Psoas muscle (tissue), 8 donors: ENCODE data around the gene LAMB4. TPM values are rescaled to one million over a fixed set of nuclear protein-coding genes. Genes with fewer than 3 reads are reported as not detected.

Source experiments
- ATAC-seq, 4 donors: fragments of 200-7000 bp; cut with Tn5 transposase; one replicate each; pipeline ENCODE4 v1.9.1; 2020; ENCODE audit warnings: moderate library complexity in 3 of 4, mild to moderate bottlenecking in 2 of 4
- DNase-seq, 2 donors: peaks; one replicate each; pipeline ENCODE4 v3.0.0-alpha.2; 2020
- H3K27ac ChIP-seq: fragments of 200-600 bp; one replicate; pipeline ENCODE4 v1.8.0; 2022
- H3K27me3 ChIP-seq, 3 donors: fragments of 200-600 bp in 1 of 3; one replicate each; pipeline versions ENCODE4 v1.6.1 to v1.8.0; 2013 to 2022; ENCODE audit warnings: low read length in 2 of 3, mild to moderate bottlenecking in 2 of 3, moderate library complexity in 1 of 3; ENCODE audit not compliant: insufficient read depth in 3 of 3
- H3K36me3 ChIP-seq, 2 donors: fragments of 200-600 bp in 1 of 2; one replicate each; pipeline versions ENCODE4 v1.6.1 to v1.8.0; 2013 to 2022; ENCODE audit warnings: low read depth in 1 of 2, mild to moderate bottlenecking in 1 of 2, moderate library complexity in 1 of 2; ENCODE audit not compliant: insufficient read depth in 1 of 2
- H3K4me1 ChIP-seq: fragments of 200-600 bp; one replicate; pipeline ENCODE4 v1.8.0; 2022
- H3K4me3 ChIP-seq: fragments of 200-600 bp; one replicate; pipeline ENCODE4 v1.8.0; 2022; ENCODE audit warnings: mild to moderate bottlenecking
- H3K9me3 ChIP-seq: fragments of 200-600 bp; one replicate; pipeline ENCODE4 v1.8.0; 2022
- CTCF ChIP-seq: fragments of 200-600 bp; IDR thresholded peaks from one replicate; pipeline ENCODE4 v1.8.0; 2022; ENCODE audit warnings: antibody characterized with exemption
- WGBS, 3 donors: extraction: QIAGEN DNeasy Blood & Tissue Kit; methylation state at CpG; one replicate each; pipeline versions ENCODE4 v1.1.6 to v1.1.7; 2013; 5-methylcytosine and 5-hydroxymethylcytosine counted together
- intact Hi-C, 2 donors: fragments of 100-400 bp; cut with DNase I; formaldehyde crosslinking; loops; one replicate each; pipeline versions ENCODE4 v1.11.0 to v1.14.2; 2022
- polyA plus RNA-seq, 3 donors: library from polyadenylated mRNA; stranded (reverse); fragments of 200-250 nt; gene quantifications; one replicate each; pipeline ENCODE4 v1.2.3, GENCODE V29; 2013
- total RNA-seq, 4 donors: library from RNA; stranded (reverse); fragmentation: NEBNext Ultra II Directional in 2 of 4; extraction: Animal tissue kit (Norgen Biotek cat#: 25700) in 2 of 4; gene quantifications; one replicate each; pipeline versions ENCODE4 v1.2.1 to v1.2.4, GENCODE V29; 2021 to 2023
- donor health status: healthy with polysubstance abuse.
- donor health status: DM: no; HTN: no; CAD: no; lungs with moderate emphysema.
- donor health status: Bipolar disorder and iron deficiency.
- donor health status: healthy.
- donor health status: DM: yes; HTN: yes; CAD: no.
- donor health status: DM: no; HTN: no; CAD: no.
- donor health status: DM: no; HTN: no; CAD: no.
- donor health status: DM: yes; HTN: yes; CAD: no.

The LAMB4 gene
- total and polyA plus RNA-seq, 7 donors, result 0.01 to 0.51 (median 0.27) TPM; not detected in 2

DNA sequence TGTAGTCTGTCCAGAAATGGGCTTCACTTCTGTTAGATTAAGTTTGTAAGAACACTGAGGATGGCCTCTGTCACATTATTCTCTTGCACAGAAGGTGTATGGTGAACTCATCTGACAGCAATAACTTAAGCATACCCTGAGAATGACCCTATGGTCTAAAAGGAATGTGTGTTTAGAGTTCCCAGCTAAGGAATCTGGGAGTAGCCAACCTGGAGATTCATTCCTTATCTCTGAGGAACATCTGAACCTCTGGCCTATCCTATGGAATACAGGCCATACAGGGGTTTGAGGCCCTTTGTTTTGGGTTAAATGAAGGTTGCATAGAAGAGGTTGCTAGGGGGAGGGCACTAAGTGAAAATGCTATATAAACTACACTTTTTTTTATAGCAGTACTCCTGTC, 41.4 kb downstream of the LAMB4 start:
- DNase-seq (no peak), ATAC-seq (no peak)
- Histone ChIP-seq H3K4me3 (no peak overlapping the region), H3K9me3 (no peaks in the 10 kb centered on the region), H3K4me1 (no peaks in the 10 kb centered on the region), H3K27me3 (no peaks in the 10 kb centered on the region), H3K27ac (no peak overlapping the region), H3K36me3 (no peaks in the 10 kb centered on the region)
- no peak for TF ChIP-seq CTCF
- intact Hi-C loops, result no loop called here

DNA sequence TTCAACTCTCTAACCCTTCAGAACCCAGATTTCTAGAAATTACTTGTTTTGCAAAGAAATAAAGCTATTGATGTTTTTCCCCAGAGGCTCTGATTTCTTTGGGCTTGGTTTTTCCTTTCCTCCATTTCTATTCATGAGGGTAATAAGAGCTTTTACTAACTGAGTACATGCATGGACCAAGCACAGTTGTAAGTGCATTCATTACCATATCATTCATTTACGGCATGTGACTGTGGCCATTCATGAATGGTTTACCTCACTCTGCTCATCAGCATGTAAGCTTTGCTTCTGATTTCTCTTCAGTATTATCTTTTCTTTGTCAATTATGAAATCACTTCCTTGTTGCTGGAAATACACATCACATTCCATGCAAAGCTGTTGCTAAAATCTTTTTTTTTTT, 42.4 kb downstream of the LAMB4 start:
- H3K27me3 ChIP-seq, result no peaks in the 10 kb centered on the region
- intact Hi-C loops, result no loop called here
- H3K4me3 ChIP-seq, result no peak overlapping the region
- ATAC-seq (no peak), DNase-seq (no peak)
- H3K9me3 ChIP-seq, result no peaks in the 10 kb centered on the region
- no peaks in the 10 kb centered on the region for H3K4me1 ChIP-seq
- 94 to 100% (median 95%) methylated on average over 1 of the region's 1 CpG for WGBS, 3 donors
- no peaks in the 10 kb centered on the region for H3K36me3 ChIP-seq
- TF ChIP-seq CTCF, result no peak
- no peak overlapping the region for H3K27ac ChIP-seq

DNA sequence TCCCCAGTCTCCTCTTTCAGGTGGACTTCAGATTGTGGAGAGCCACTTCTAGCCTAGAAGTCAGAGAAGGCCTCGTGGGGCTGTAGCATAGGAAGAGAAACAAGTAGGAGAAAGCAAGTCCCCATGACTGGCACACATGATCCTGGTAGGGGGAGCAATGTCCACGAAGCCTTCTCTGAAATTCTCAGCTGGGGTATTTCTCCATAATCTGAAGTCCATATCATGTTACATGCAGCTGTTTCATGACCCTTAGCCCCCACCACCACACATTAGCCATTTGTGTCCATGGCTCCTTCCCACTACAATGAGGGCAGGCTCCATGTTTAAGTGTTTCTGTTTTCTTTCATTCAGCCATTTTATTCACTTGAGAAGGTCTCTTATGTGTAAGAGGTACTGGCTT, 43.2 kb downstream of the LAMB4 start:
- H3K36me3 ChIP-seq, result no peaks in the 10 kb centered on the region
- no peak overlapping the region for H3K4me3 ChIP-seq
- no peak overlapping the region for H3K27ac ChIP-seq
- WGBS, 3 donors, result 30 to 48% (median 35%) methylated on average over 2 of the region's 2 CpGs
- H3K9me3 ChIP-seq, result no peaks in the 10 kb centered on the region
- no peak for DNase-seq
- intact Hi-C loops, result no loop called here
- no peak for ATAC-seq
- H3K4me1 ChIP-seq, result no peaks in the 10 kb centered on the region
- no peak for TF ChIP-seq CTCF
- no peaks in the 10 kb centered on the region for H3K27me3 ChIP-seq

DNA sequence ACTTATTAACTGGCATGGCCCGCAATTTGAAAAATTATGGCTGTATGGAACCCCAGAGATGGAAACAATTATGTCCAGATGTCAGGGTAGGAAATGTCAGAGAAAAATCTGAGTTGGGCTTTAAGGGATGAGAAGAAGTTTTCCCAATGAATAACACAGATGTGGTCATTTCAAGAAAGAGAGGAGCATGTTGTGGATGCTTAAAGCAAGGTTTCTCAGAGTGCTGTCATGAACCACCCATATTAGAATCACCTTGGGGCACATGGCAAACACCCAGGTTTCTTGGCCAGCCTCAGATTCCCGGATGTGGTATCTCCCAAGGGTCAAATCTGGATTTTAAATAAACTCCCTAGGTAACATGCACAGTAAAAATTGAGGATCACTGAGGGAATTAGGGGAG, 43.6 kb downstream of the LAMB4 start:
- DNase-seq, result no peak
- intact Hi-C loops, result no loop called here
- ATAC-seq, result no peak
- H3K27me3 ChIP-seq, result no peaks in the 10 kb centered on the region
- no peaks in the 10 kb centered on the region for H3K36me3 ChIP-seq
- H3K4me1 ChIP-seq, result no peaks in the 10 kb centered on the region
- H3K9me3 ChIP-seq, result no peaks in the 10 kb centered on the region
- H3K27ac ChIP-seq, result no peak overlapping the region
- TF ChIP-seq CTCF, result no peak
- H3K4me3 ChIP-seq, result no peak overlapping the region
- 57 to 64% (median 59%) methylated on average over 2 of the region's 2 CpGs for WGBS, 3 donors

DNA sequence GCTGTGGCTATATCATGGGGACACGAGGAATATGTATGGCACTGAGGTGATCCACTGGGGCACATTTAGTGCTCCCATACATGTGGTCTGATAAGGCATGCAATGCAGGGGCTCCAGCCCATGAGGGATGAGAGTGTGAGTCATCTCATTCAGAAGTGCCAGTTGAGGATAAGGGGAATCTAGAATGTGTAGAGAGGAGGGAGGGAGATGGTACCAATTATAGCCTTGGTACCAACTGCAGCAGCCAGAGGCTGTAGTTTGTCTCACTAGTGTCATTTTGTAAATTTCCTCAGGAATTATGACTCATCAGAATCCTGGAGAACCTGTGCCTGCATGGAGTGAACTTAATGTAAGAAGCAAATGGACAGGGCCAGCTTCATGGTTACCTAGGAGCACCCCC, 46.2 kb downstream of the LAMB4 start:
- DNase-seq (no peak), ATAC-seq (no peak)
- H3K27ac ChIP-seq, result no peak overlapping the region
- no peaks in the 10 kb centered on the region for H3K4me1 ChIP-seq
- intact Hi-C loops, result no loop called here
- H3K27me3 ChIP-seq, result no peaks in the 10 kb centered on the region
- no peak overlapping the region for H3K4me3 ChIP-seq
- H3K9me3 ChIP-seq, result no peaks in the 10 kb centered on the region
- no peaks in the 10 kb centered on the region for H3K36me3 ChIP-seq
- TF ChIP-seq CTCF, result no peak
- WGBS, 3 donors, result 80 to 88% (median 82%) methylated on average over 1 of the region's 1 CpG
